Upper lobe of left lung (tissue), 6 donors: Measurements from ENCODE around the gene SRGAP3. TPM values are rescaled to one million over a fixed set of nuclear protein-coding genes. Genes with fewer than 3 reads are reported as not detected.

Experiments
- ATAC-seq, 2 donors: fragments of 200-7000 bp; cut with Tn5 transposase; one replicate each; pipeline ENCODE4 v1.9.1; 2022; ENCODE audit warnings: mild to moderate bottlenecking in 2 of 2, moderate library complexity in 2 of 2; ENCODE audit not compliant: low FRiP score in 2 of 2
- DNase-seq, 2 donors: peaks; one replicate each; pipeline ENCODE4 v3.0.0-alpha.2; 2019 to 2020
- H3K27ac ChIP-seq, 4 donors: fragments of 200-600 bp; sonication (generic); one replicate each; pipeline ENCODE4 v1.5.1; 2016 to 2019
- H3K27me3 ChIP-seq, 4 donors: fragments of 200-600 bp; sonication (generic); one replicate each; pipeline ENCODE4 v1.5.1; 2017 to 2019
- H3K36me3 ChIP-seq, 4 donors: fragments of 200-600 bp; sonication (generic); one replicate each; pipeline ENCODE4 v1.5.1; 2016 to 2019
- H3K4me1 ChIP-seq, 4 donors: fragments of 200-600 bp; sonication (generic); one replicate each; pipeline ENCODE4 v1.5.1; 2018 to 2019
- H3K4me3 ChIP-seq, 4 donors: fragments of 200-600 bp; sonication (generic); one replicate each; pipeline ENCODE4 v1.5.1; 2017 to 2019; ENCODE audit warnings: mild to moderate bottlenecking in 2 of 4, moderate library complexity in 1 of 4
- H3K9me3 ChIP-seq, 4 donors: fragments of 200-600 bp; sonication (generic); one replicate each; pipeline ENCODE4 v1.5.1; 2018 to 2019
- EP300 ChIP-seq, 4 donors: sonication (generic); formaldehyde crosslinking; IDR thresholded peaks; one replicate each; pipeline ENCODE4 v1.5.1; 2017; ENCODE audit warnings: antibody characterized with exemption in 4 of 4, control low read depth in 2 of 4
- POLR2A ChIP-seq, 4 donors: fragments of 450-650 bp; IDR thresholded peaks; one replicate each; pipeline ENCODE4 v1.5.1; 2016 to 2017; ENCODE audit warnings: antibody characterized with exemption in 4 of 4, mild to moderate bottlenecking in 2 of 4
- POLR2AphosphoS5 ChIP-seq, 2 donors: sonication (generic); formaldehyde crosslinking; IDR thresholded peaks; one replicate each; pipeline ENCODE4 v1.5.1; 2017; ENCODE audit warnings: antibody characterized with exemption in 2 of 2
- WGBS, 2 donors: methylation state at CpG; one replicate each; pipeline ENCODE4 v1.1.5; 2017 to 2018; 5-methylcytosine and 5-hydroxymethylcytosine counted together
- total RNA-seq, 6 donors: library from RNA; depleted of rRNA in 4 of 6; stranded (reverse); fragments of >200 nt in 4 of 6; gene quantifications; one replicate each; pipeline versions ENCODE4 v1.1.0 to v1.2.1, GENCODE V29; 2016 to 2021
- TF ChIP-seq, protein P1 (sequence below), 6 experiments: fragments of 450-650 bp in 4 of 6; fragments of 200-600 bp in 2 of 6; sonication (generic) in 2 of 6; IDR thresholded peaks; one replicate each; pipeline ENCODE4 v1.5.1; 2016 to 2019; ENCODE audit warnings: antibody characterized with exemption in 6 of 6
- donor health status: DM: no; HTN: no; CAD: no; lungs with moderate emphysema.
- donor health status: DM: no; HTN: yes; CAD: no; lungs with severe emphysema.

SRGAP3 gene
- total RNA-seq, 6 donors from 2014 or later = 4.6 to 29.6 (median 11.4) TPM

- no peaks in the 10 kb centered on the region for H3K27me3 ChIP-seq
- ATAC-seq (no peak), DNase-seq (peak in 1 of 2 donors; percentile 25)
- WGBS, 2 donors = 96 to 98% methylated on average over 15 of the region's 15 CpGs
- no peak overlapping the region for H3K27ac ChIP-seq
- no peaks in the 10 kb centered on the region for H3K4me1 ChIP-seq
- no peak for TF ChIP-seq EP300 (IDR thresholded peaks at IDR 0.05)
- TF ChIP-seq, protein P1, sequence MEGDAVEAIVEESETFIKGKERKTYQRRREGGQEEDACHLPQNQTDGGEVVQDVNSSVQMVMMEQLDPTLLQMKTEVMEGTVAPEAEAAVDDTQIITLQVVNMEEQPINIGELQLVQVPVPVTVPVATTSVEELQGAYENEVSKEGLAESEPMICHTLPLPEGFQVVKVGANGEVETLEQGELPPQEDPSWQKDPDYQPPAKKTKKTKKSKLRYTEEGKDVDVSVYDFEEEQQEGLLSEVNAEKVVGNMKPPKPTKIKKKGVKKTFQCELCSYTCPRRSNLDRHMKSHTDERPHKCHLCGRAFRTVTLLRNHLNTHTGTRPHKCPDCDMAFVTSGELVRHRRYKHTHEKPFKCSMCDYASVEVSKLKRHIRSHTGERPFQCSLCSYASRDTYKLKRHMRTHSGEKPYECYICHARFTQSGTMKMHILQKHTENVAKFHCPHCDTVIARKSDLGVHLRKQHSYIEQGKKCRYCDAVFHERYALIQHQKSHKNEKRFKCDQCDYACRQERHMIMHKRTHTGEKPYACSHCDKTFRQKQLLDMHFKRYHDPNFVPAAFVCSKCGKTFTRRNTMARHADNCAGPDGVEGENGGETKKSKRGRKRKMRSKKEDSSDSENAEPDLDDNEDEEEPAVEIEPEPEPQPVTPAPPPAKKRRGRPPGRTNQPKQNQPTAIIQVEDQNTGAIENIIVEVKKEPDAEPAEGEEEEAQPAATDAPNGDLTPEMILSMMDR (IDR thresholded peaks at IDR 0.05) = no peak
- no peak for TF ChIP-seq POLR2AphosphoS5 (IDR thresholded peaks at IDR 0.05)
- TF ChIP-seq POLR2A (IDR thresholded peaks at IDR 0.05) = no peak
- H3K36me3 ChIP-seq = no peaks in the 10 kb centered on the region
- H3K9me3 ChIP-seq = no peaks in the 10 kb centered on the region
- H3K4me3 ChIP-seq = no peak overlapping the region
Measured at GRCh38 chr3:8994226-8994625, 255.2 kb downstream of the SRGAP3 start.

DNA sequence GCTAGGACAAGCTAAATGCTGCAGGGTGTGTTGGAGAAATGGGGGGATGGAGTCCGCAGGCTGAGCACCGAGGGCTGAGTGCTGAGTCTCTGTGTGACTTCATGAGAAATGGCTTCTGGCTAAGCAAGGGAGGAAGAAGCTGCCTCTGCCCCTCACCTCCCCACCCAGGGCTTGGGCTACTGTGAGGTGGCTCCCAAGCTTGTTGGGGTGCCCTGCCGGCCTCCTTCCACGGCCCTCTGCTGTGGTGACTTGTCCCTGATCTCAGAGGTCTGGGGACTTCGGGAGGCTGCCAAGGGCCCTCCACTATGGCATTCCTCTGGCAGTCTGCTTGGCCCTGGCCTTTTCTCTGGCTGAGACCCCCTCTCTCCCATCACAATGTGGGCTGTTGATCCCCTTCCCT, 256.1 kb downstream of the SRGAP3 start:
- ATAC-seq = no peak

DNA sequence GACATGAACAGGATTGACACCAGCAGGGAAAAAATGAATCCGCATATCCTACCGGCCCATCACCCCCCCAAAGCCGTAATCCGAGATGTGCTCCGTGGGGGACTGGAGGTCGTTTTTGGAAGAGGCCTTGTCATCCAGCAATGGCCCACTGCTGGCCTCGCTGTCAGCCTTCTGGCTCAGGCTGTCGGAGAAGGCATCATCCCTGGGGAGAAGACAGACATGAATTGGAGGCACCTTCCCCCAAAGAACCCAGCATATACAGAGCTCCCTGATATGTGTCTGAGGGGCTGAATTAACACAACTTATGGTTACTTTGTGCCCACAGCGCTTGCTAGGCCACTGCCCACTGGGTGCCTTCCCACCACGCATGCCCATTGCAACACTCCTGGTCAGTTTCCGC, 256.6 kb downstream of the SRGAP3 start:
- no peaks in the 10 kb centered on the region for H3K27me3 ChIP-seq
- no peaks in the 10 kb centered on the region for H3K36me3 ChIP-seq
- H3K4me3 ChIP-seq = no peak overlapping the region
- H3K9me3 ChIP-seq = no peaks in the 10 kb centered on the region
- WGBS, 2 donors = 75 to 85% methylated on average over 11 of the region's 11 CpGs
- no peaks in the 10 kb centered on the region for H3K4me1 ChIP-seq
- TF ChIP-seq POLR2AphosphoS5 (IDR thresholded peaks at IDR 0.05) = no peak
- no peak for TF ChIP-seq EP300 (IDR thresholded peaks at IDR 0.05)
- TF ChIP-seq, protein P1 (IDR thresholded peaks at IDR 0.05) = no peak
- no peak for TF ChIP-seq POLR2A (IDR thresholded peaks at IDR 0.05)
- no peak for ATAC-seq
- no peak for DNase-seq
- no peak overlapping the region for H3K27ac ChIP-seq

More for the DNA sequence above, 256.1 kb downstream of the SRGAP3 start:
- 67 to 92% methylated on average over 3 to 5 of the region's 5 CpGs for WGBS, 2 donors
- H3K9me3 ChIP-seq = no peaks in the 10 kb centered on the region
- TF ChIP-seq POLR2A (IDR thresholded peaks at IDR 0.05) = no peak
- TF ChIP-seq, protein P1 (IDR thresholded peaks at IDR 0.05) = no peak
- no peak for TF ChIP-seq EP300 (IDR thresholded peaks at IDR 0.05)
- TF ChIP-seq POLR2AphosphoS5 (IDR thresholded peaks at IDR 0.05) = no peak
- no peaks in the 10 kb centered on the region for H3K4me1 ChIP-seq
- no peak overlapping the region for H3K27ac ChIP-seq
- H3K27me3 ChIP-seq = no peaks in the 10 kb centered on the region
- H3K36me3 ChIP-seq = no peaks in the 10 kb centered on the region
- H3K4me3 ChIP-seq = no peak overlapping the region
- peak in 1 of 2 donors; percentile 22 for DNase-seq

DNA sequence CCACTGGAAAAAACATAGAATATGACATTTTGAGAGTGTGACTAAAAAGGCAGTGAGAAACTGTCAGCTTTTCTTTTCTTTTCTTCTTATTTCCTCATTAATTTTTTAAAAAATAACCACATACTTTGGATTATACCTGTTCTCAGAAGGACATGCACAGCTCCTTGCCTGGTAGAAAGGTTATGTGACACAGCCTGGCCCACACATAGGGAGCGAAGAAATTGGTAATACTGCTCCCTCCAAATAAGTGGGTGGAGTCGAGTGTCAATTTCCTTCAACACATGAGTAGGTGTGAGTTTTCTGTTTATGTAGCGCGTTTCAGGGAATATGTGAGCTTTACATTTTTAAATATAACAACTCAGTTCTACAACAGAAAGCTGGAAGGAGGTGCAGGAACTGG, 257.2 kb downstream of the SRGAP3 start:
- Histone ChIP-seq H3K36me3 (no peaks in the 10 kb centered on the region), H3K27ac (no peak overlapping the region), H3K4me1 (no peaks in the 10 kb centered on the region), H3K27me3 (no peaks in the 10 kb centered on the region), H3K9me3 (no peaks in the 10 kb centered on the region), H3K4me3 (no peak overlapping the region)
- WGBS, 2 donors = 78 to 84% methylated on average over 4 of the region's 4 CpGs
- TF ChIP-seq POLR2AphosphoS5 (IDR thresholded peaks at IDR 0.05) = no peak
- TF ChIP-seq, protein P1 (IDR thresholded peaks at IDR 0.05) = no peak
- TF ChIP-seq POLR2A (IDR thresholded peaks at IDR 0.05) = no peak
- no peak for TF ChIP-seq EP300 (IDR thresholded peaks at IDR 0.05)
- DNase-seq = no peak
- no peak for ATAC-seq
